Measurements from ENCODE around the gene VPS37C.

VPS37C gene

GRCh38 chr11:61087426-61088119 is 73.7 kb downstream of the VPS37C start:
- no peaks in the 10 kb centered on the region for H3K36me3 ChIP-seq (ENCODE audit: insufficient read depth, low read length)
- no peak overlapping the region for H3K9ac ChIP-seq (ENCODE audit: low read depth, low read length)
- peaks cover 6% of the 10 kb centered on the region; the same call in 1 of the 2 replicates for H3K4me1 ChIP-seq (ENCODE audit: insufficient read depth, low read length)
- 0 out of 2 replicates have a peak, but pooled peaks cover 2% of the 10 kb centered on the region for H3K9me3 ChIP-seq (ENCODE audit: control insufficient read depth, insufficient read depth, low read length)

- Histone ChIP-seq H3K9ac (ENCODE audit: low read depth, low read length) (no peak overlapping the region), H3K9me3 (ENCODE audit: control insufficient read depth, insufficient read depth, low read length) (0 out of 2 replicates have a peak, but pooled peaks cover 2% of the 10 kb centered on the region), H3K36me3 (ENCODE audit: insufficient read depth, low read length) (no peaks in the 10 kb centered on the region), H3K4me1 (ENCODE audit: insufficient read depth, low read length) (no peaks in the 10 kb centered on the region)
Observed at GRCh38 chr11:61083601-61084147, 77.6 kb downstream of the VPS37C start.

DNA sequence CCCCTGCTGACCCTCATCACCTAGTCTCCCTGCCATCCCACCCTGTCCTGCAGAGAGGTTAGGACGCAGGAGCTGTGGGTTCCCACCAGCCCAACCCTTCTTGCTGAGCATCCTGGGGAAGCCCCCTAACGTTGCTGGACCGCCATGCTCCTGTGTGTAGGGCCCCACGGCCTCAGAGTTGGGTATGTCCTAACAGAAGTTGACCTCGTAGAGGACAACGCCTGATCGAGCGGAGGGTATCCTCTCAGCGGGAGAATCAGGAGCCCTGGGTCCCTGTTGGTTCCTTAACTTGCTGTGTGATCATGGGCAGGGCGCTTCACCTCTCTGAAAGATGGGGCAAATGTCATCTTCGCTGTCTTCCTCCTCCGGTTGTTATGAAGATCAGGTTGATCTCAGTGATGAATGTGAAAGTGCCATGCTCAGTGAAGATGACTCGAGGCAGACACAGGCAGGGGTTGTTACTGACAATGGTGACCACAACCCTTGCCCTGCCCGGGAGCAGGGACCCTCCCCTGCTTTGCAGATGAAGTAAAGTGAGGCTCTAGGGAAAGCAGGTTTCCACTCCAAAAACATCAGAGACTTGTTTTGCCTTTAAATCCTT is 78.2 kb downstream of the VPS37C start:
- H3K9ac ChIP-seq (ENCODE audit: low read depth, low read length): no peak overlapping the region
- H3K4me1 ChIP-seq (ENCODE audit: insufficient read depth, low read length): no peaks in the 10 kb centered on the region
- no peaks in the 10 kb centered on the region for H3K36me3 ChIP-seq (ENCODE audit: insufficient read depth, low read length)
- H3K9me3 ChIP-seq (ENCODE audit: control insufficient read depth, insufficient read depth, low read length): 0 out of 2 replicates have a peak, but pooled peaks cover 2% of the 10 kb centered on the region

GRCh38 chr11:61082062-61082870 is 79.0 kb downstream of the VPS37C start:
- H3K9me3 ChIP-seq (ENCODE audit: control insufficient read depth, insufficient read depth, low read length): 0 out of 2 replicates have a peak, but pooled peaks cover 2% of the 10 kb centered on the region
- H3K4me1 ChIP-seq (ENCODE audit: insufficient read depth, low read length): no peaks in the 10 kb centered on the region
- H3K9ac ChIP-seq (ENCODE audit: low read depth, low read length): no peak overlapping the region
- no peaks in the 10 kb centered on the region for H3K36me3 ChIP-seq (ENCODE audit: insufficient read depth, low read length)

GRCh38 chr11:61080986-61081590 is 80.1 kb downstream of the VPS37C start:
- no peaks in the 10 kb centered on the region for H3K4me1 ChIP-seq (ENCODE audit: insufficient read depth, low read length)

DNA sequence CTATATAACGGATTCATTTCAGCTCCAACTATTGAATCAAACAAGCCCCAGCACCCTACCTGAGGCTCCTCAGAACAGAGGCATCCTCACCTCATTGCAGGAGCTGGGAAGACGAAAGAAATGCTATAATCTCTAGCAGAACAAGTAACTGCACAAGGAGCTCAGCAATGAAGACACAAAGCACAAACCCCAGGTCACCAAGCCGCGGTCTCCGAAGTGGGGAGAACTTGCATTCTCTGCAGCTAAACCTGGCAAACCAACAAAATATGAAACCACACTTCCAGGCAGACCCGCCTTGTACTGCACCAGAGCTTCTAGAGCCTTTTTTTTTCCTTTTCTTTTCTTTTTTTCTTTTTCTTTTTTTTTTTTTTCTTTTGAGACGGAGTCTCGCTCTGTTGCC is 80.7 kb downstream of the VPS37C start:
- H3K9me3 ChIP-seq (ENCODE audit: control insufficient read depth, insufficient read depth, low read length): 0 out of 2 replicates have a peak, but pooled peaks cover 2% of the 10 kb centered on the region
- H3K9ac ChIP-seq (ENCODE audit: low read depth, low read length): no peak overlapping the region
- H3K4me1 ChIP-seq (ENCODE audit: insufficient read depth, low read length): no peaks in the 10 kb centered on the region
- H3K36me3 ChIP-seq (ENCODE audit: insufficient read depth, low read length): no peaks in the 10 kb centered on the region

More at GRCh38 chr11:61080986-61081590, 80.1 kb downstream of the VPS37C start:
- Histone ChIP-seq H3K9me3 (ENCODE audit: control insufficient read depth, insufficient read depth, low read length) (0 out of 2 replicates have a peak, but pooled peaks cover 2% of the 10 kb centered on the region), H3K36me3 (ENCODE audit: insufficient read depth, low read length) (no peaks in the 10 kb centered on the region), H3K9ac (ENCODE audit: low read depth, low read length) (no peak overlapping the region)

Measured in ES-I3 (cell line).